IPS-18a (cell line): ENCODE measurements around the gene AFG3L2.

Source experiments
- H3K27ac ChIP-seq: one replicate; pipeline ENCODE4 v1.5.1; 2013; ENCODE audit warnings: low read length
- H3K27me3 ChIP-seq: one replicate; pipeline ENCODE4 v1.6.1; 2013; ENCODE audit warnings: mild to moderate bottlenecking, low read length; ENCODE audit not compliant: control insufficient read depth, insufficient read depth
- H3K36me3 ChIP-seq: one replicate; pipeline ENCODE4 v1.6.1; 2013; ENCODE audit warnings: low read depth, low read length; ENCODE audit not compliant: control insufficient read depth
- H3K4me1 ChIP-seq: one replicate; pipeline ENCODE4 v1.6.1; 2013; ENCODE audit warnings: low read depth, low read length; ENCODE audit not compliant: control insufficient read depth
- H3K4me3 ChIP-seq: one replicate; pipeline ENCODE4 v1.5.1; 2013; ENCODE audit warnings: low read length
- H3K9ac ChIP-seq: one replicate; pipeline ENCODE4 v1.6.1; 2013; ENCODE audit warnings: mild to moderate bottlenecking, low read length, moderate library complexity
- H3K9me3 ChIP-seq: one replicate; pipeline ENCODE4 v1.6.1; 2013; ENCODE audit warnings: low read depth, low read length; ENCODE audit not compliant: control insufficient read depth

Gene AFG3L2

GRCh38 chr18:12374401-12374800, 2.6 kb downstream of the AFG3L2 start:
- peaks cover under 1% of the 10 kb centered on the region for H3K36me3 ChIP-seq
- H3K27ac ChIP-seq = no peak overlapping the region
- no peak overlapping the region for H3K9ac ChIP-seq
- no peaks in the 10 kb centered on the region for H3K9me3 ChIP-seq
- H3K4me3 ChIP-seq = no peak overlapping the region
- H3K27me3 ChIP-seq = no peaks in the 10 kb centered on the region
- H3K4me1 ChIP-seq = no peaks in the 10 kb centered on the region

- Histone ChIP-seq H3K36me3 (peaks cover 7% of the 10 kb centered on the region), H3K4me1 (no peaks in the 10 kb centered on the region), H3K4me3 (no peak overlapping the region), H3K9me3 (no peaks in the 10 kb centered on the region), H3K27ac (no peak overlapping the region), H3K27me3 (no peaks in the 10 kb centered on the region), H3K9ac (no peak overlapping the region)
Observed at GRCh38 chr18:12373771-12374116, 3.3 kb downstream of the AFG3L2 start.

DNA sequence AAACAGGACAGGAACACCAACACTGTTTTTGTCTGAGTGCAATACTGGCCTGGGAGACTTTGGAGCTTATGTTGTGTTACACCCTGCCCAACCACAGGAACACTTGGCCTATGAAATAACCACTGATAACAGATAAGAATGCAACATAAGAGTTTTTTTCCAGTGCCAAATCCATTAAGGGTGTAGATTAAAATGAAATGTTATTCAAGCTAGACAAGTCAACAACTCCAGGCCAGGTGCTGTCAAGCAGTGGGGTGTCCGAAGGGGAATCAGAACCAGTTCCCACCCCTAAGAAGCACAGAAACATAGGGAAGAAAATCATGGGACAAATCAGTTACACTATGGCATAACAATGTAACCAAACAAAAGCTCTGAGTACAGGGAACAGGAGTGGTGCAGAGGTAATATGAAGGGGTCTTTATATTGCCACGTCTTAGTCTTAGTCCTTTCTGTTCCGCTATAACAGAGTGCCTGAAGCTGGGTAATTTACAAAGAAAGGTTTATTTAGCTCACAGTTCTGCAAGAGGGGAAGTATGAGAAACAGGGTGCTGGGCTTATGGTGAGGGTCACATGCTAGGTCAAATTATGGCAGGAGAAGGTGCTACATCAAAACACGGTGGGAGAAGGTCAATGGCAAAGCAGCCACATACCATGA, 3.8 kb downstream of the AFG3L2 start:
- no peaks in the 10 kb centered on the region for H3K4me1 ChIP-seq
- no peaks in the 10 kb centered on the region for H3K9me3 ChIP-seq
- no peak overlapping the region for H3K27ac ChIP-seq
- H3K9ac ChIP-seq = no peak overlapping the region
- no peaks in the 10 kb centered on the region for H3K27me3 ChIP-seq
- peaks cover 12% of the 10 kb centered on the region for H3K36me3 ChIP-seq
- H3K4me3 ChIP-seq = no peak overlapping the region

DNA sequence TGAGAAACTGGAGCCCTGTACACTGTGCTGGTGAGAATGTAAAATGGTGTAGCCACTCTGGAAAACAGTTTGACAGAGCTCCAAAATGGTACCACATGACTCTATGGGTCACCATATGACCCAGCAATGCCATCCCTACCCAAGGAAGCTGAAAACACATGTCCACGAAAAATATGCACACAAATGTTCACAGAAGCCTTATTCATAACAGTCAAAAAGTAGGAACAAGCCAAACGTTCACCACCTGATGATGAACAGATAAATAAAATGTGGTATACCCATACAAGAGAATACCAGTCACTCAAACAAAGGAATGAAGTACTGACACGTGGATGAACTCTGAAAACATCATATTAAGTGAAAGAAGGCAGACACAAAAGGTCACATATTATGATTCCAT, 4.6 kb downstream of the AFG3L2 start:
- Histone ChIP-seq H3K27ac (no peak overlapping the region), H3K27me3 (no peaks in the 10 kb centered on the region), H3K36me3 (peaks cover 17% of the 10 kb centered on the region), H3K4me1 (no peaks in the 10 kb centered on the region), H3K9ac (no peak overlapping the region), H3K4me3 (no peak overlapping the region), H3K9me3 (no peaks in the 10 kb centered on the region)

DNA sequence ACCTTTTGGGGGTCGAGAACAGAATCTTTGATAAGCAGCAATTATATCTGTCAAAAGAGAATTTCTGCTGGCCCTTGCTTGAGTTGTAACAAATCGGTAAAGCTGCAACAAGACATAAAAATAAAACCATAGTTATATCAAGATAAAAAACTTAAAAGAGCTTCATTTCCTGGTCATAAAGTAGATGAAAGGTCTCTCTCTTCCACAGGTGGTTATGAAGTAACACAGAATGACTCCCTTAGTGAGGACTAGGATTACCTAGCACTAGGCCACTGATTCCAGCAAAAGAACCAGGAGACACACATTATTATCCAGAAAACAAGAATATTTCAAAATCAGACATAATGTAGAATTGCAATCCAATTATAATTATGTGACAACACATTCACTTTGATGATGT, 5.4 kb downstream of the AFG3L2 start:
- peaks cover 25% of the 10 kb centered on the region for H3K36me3 ChIP-seq
- no peaks in the 10 kb centered on the region for H3K9me3 ChIP-seq
- no peaks in the 10 kb centered on the region for H3K4me1 ChIP-seq
- H3K9ac ChIP-seq = no peak overlapping the region
- no peak overlapping the region for H3K27ac ChIP-seq
- no peak overlapping the region for H3K4me3 ChIP-seq
- H3K27me3 ChIP-seq = no peaks in the 10 kb centered on the region

DNA sequence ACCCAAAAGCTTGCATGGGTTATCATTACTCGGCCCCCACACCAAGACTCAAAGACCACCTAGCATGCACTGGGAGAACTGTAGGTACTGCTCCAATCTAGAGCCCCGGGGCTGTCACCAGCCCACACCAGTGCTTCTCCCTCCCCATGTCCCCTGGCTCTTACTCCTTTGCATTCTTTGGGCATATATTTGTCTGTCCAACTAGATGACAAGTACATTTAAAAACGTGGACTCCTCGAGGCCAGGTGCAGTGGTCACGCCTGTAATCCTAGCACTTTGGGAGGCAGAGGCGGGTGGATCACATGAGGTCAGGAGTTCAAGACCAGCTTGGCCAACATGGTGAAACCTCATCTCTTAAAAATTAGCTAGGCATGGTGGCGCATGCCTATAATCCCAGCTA, 7.8 kb downstream of the AFG3L2 start:
- H3K4me1 ChIP-seq = no peaks in the 10 kb centered on the region
- no peaks in the 10 kb centered on the region for H3K9me3 ChIP-seq
- H3K4me3 ChIP-seq = no peak overlapping the region
- no peak overlapping the region for H3K9ac ChIP-seq
- no peaks in the 10 kb centered on the region for H3K27me3 ChIP-seq
- H3K27ac ChIP-seq = no peak overlapping the region
- peaks cover 39% of the 10 kb centered on the region for H3K36me3 ChIP-seq

GRCh38 chr18:12366784-12367183, 10.2 kb downstream of the AFG3L2 start:
- H3K9ac ChIP-seq = no peak overlapping the region
- no peaks in the 10 kb centered on the region for H3K27me3 ChIP-seq
- peaks cover 63% of the 10 kb centered on the region for H3K36me3 ChIP-seq
- H3K4me3 ChIP-seq = no peak overlapping the region
- H3K9me3 ChIP-seq = no peaks in the 10 kb centered on the region
- H3K4me1 ChIP-seq = no peaks in the 10 kb centered on the region
- H3K27ac ChIP-seq = no peak overlapping the region

DNA sequence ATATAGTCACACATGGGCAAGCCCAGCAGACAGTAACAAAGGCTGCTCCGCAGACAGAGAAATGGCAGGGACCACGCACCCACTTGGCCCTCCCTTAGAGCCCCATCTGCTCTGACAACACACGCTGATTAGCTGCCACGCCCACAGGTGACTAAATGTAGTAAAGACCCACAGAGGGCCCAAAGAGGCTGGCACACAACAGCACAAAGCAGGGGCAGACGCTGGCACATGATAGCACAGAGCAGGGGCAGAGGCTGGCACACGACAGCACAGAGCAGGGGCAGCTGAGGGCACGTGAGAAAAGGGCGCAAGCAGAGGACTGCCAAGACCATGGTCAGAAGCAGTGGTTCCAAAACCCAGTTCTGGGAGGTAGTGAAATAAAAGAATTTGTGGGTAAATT, 10.6 kb downstream of the AFG3L2 start:
- Histone ChIP-seq H3K27me3 (no peaks in the 10 kb centered on the region), H3K27ac (no peak overlapping the region), H3K4me1 (no peaks in the 10 kb centered on the region), H3K9ac (no peak overlapping the region), H3K9me3 (no peaks in the 10 kb centered on the region), H3K36me3 (peaks cover 65% of the 10 kb centered on the region), H3K4me3 (no peak overlapping the region)

GRCh38 chr18:12362473-12363174, 14.4 kb downstream of the AFG3L2 start:
- Histone ChIP-seq H3K9me3 (no peaks in the 10 kb centered on the region), H3K9ac (no peak overlapping the region), H3K27ac (no peak overlapping the region), H3K4me3 (no peak overlapping the region), H3K27me3 (no peaks in the 10 kb centered on the region), H3K4me1 (no peaks in the 10 kb centered on the region), H3K36me3 (peaks cover 78% of the 10 kb centered on the region)

- Histone ChIP-seq H3K4me1 (no peaks in the 10 kb centered on the region), H3K27ac (no peak overlapping the region), H3K9me3 (no peaks in the 10 kb centered on the region), H3K9ac (no peak overlapping the region), H3K27me3 (no peaks in the 10 kb centered on the region), H3K4me3 (no peak overlapping the region), H3K36me3 (peaks cover 76% of the 10 kb centered on the region)
Observed at GRCh38 chr18:12361770-12362378, 15.2 kb downstream of the AFG3L2 start.

GRCh38 chr18:12359515-12359927, 17.5 kb downstream of the AFG3L2 start:
- Histone ChIP-seq H3K4me1 (no peaks in the 10 kb centered on the region), H3K27ac (no peak overlapping the region), H3K9me3 (no peaks in the 10 kb centered on the region), H3K27me3 (no peaks in the 10 kb centered on the region), H3K4me3 (no peak overlapping the region), H3K36me3 (peaks cover 70% of the 10 kb centered on the region), H3K9ac (no peak overlapping the region)

DNA sequence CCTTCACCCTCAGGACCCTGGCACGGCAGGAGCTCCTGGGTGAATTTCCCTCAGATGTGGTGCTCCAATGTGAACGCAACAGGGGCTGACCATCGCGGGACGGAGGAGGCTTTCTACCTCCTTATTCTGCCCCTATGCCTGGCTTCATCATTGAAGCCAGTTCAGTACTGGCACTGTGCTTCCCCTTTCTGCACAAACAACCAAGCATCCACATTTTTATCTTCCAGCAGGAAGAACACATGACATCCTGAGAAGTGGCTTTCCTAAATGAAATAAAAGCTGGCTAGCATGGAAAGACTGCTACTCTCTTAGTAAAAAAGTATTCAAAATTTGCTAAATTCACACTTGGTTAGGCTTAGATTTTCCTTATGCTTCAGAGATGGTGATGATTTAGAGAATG, 24.8 kb downstream of the AFG3L2 start:
- H3K4me3 ChIP-seq = no peak overlapping the region
- no peaks in the 10 kb centered on the region for H3K4me1 ChIP-seq
- no peaks in the 10 kb centered on the region for H3K27me3 ChIP-seq
- H3K27ac ChIP-seq = no peak overlapping the region
- H3K9ac ChIP-seq = no peak overlapping the region
- no peaks in the 10 kb centered on the region for H3K9me3 ChIP-seq
- peaks cover 66% of the 10 kb centered on the region for H3K36me3 ChIP-seq
